MM.1S (cell line): ENCODE measurements around the gene OLFML2A.

Source experiments
- EZH2 ChIP-seq: fragments of 300-600 bp; sonication (generic); optimal IDR thresholded peaks from 2 replicates; pipeline ENCODE3; 2017; ENCODE audit warnings: low read depth, mild to moderate bottlenecking, antibody characterized with exemption, low read length, mixed read lengths
- TF ChIP-seq, protein P1 (sequence below): fragments of 300-600 bp; sonication (generic); IDR thresholded peaks from 2 replicates; pipeline ENCODE4 v1.5.1; 2016; ENCODE audit warnings: antibody characterized with exemption, low read length, mixed read lengths

DNA sequence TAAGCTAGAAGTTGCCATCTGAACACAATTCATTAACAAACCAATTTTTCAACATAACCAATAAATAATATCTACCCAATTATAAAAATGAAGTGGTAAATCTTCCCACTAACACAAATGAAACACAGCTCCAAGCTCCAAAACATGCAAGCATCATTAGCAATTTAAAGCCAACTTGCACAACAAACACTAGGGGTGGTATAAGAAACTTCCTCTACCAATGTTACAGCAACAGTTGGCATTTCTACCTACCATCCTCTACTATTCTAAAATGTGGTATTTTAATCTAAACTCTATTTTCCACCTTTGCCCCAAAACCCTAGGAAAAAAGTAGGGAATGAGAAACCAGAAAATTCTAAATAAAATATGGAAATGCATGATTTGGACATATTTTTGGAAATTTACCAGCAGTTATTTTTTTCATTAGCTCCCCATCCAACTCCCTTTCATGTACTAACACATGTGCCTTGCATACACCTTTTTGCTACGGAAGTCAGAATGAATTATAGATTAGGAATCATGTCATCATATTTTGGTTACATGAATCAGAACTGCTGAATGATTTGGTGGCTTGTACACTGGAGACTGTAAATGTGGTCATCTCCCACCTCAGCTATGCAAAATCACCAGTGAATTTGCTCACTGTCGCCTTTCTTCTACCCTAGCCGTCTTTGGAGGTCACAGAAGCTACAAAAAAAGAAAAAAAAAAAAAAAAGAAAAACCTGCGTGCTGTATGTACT, 9.9 kb upstream of the OLFML2A start:
- TF ChIP-seq, protein P1, sequence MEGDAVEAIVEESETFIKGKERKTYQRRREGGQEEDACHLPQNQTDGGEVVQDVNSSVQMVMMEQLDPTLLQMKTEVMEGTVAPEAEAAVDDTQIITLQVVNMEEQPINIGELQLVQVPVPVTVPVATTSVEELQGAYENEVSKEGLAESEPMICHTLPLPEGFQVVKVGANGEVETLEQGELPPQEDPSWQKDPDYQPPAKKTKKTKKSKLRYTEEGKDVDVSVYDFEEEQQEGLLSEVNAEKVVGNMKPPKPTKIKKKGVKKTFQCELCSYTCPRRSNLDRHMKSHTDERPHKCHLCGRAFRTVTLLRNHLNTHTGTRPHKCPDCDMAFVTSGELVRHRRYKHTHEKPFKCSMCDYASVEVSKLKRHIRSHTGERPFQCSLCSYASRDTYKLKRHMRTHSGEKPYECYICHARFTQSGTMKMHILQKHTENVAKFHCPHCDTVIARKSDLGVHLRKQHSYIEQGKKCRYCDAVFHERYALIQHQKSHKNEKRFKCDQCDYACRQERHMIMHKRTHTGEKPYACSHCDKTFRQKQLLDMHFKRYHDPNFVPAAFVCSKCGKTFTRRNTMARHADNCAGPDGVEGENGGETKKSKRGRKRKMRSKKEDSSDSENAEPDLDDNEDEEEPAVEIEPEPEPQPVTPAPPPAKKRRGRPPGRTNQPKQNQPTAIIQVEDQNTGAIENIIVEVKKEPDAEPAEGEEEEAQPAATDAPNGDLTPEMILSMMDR: peak; percentile 39
- TF ChIP-seq EZH2: no peak
